SK-N-SH (cell line): ENCODE data around the gene MCUB. TPM values are rescaled to one million over a fixed set of nuclear protein-coding genes. Genes with fewer than 3 reads are reported as not detected.

Experiments used
- CTCF ChIA-PET: fragments of 300-600, 350-600 bp; formaldehyde crosslinking; extraction: SDS; loops from one replicate; lab custom pipeline; 2021; lab: Yijun Ruan, JAX
- POLR2A ChIA-PET: fragments of 350-600 bp; sonication (Branson Sonifier 250); formaldehyde crosslinking; extraction: SDS; loops from one replicate; lab custom pipeline; 2020; ENCODE audit warnings: antibody characterized with exemption, inconsistent platforms; lab: Yijun Ruan, JAX
- DNase-seq: peaks from one replicate; pipeline ENCODE4 v3.0.0; 2012
- H2AFZ ChIP-seq: fragments of 200-600 bp; sonication (generic); 2 replicates; pipeline ENCODE4 v1.8.1; 2016; ENCODE audit warnings: antibody characterized with exemption, mild to moderate bottlenecking, low read depth
- H3F3A ChIP-seq: fragments of 200-600 bp; sonication (generic); replicated peaks from 2 replicates; pipeline ENCODE3; 2016; ENCODE audit warnings: antibody characterized with exemption, mild to moderate bottlenecking; ENCODE audit not compliant: insufficient read depth
- H3K27ac ChIP-seq, 2 experiments: fragments of 200-500 bp in 1 of 2; fragments of 200-600 bp in 1 of 2; sonication (Bioruptor generic) in 1 of 2; sonication (generic), shearing (Covaris generic) in 1 of 2; 2 replicates each; pipeline versions ENCODE4 v1.5.1 to v1.6.1; 2014 to 2016; ENCODE audit warnings: low read depth in 2 of 2, inconsistent platforms in 1 of 2, low read length in 1 of 2, mild to moderate bottlenecking in 1 of 2, mixed read lengths in 1 of 2
- H3K27me3 ChIP-seq: fragments of 200-600 bp; sonication (generic), shearing (Covaris generic); 2 replicates; pipeline ENCODE4 v1.6.1; 2016; ENCODE audit warnings: mixed run types; ENCODE audit not compliant: insufficient read depth
- H3K36me3 ChIP-seq, 2 experiments: fragments of 200-500 bp in 1 of 2; fragments of 200-600 bp in 1 of 2; sonication (Bioruptor generic) in 1 of 2; sonication (generic) in 1 of 2; replicated peaks in 1 of 2; 2 replicates each; pipeline versions ENCODE3 to v1.5.1; 2014 to 2016; ENCODE audit warnings: low read length in 1 of 2, mild to moderate bottlenecking in 1 of 2; ENCODE audit not compliant: insufficient read depth in 2 of 2, control insufficient read depth in 1 of 2
- H3K4me1 ChIP-seq, 2 experiments: fragments of 200-500 bp in 1 of 2; fragments of 200-600 bp in 1 of 2; sonication (Bioruptor generic) in 1 of 2; sonication (generic), shearing (Covaris generic) in 1 of 2; 2 replicates each; pipeline versions ENCODE4 v1.5.1 to v1.6.1; 2014 to 2016; ENCODE audit warnings: low read depth in 1 of 2, low read length in 1 of 2, mixed run types in 1 of 2; ENCODE audit not compliant: insufficient read depth in 2 of 2, control insufficient read depth in 1 of 2
- H3K4me2 ChIP-seq: fragments of 200-600 bp; sonication (generic), shearing (Covaris generic); 2 replicates; pipeline ENCODE4 v1.6.1; 2017; ENCODE audit warnings: mixed run types
- H3K4me3 ChIP-seq, 2 experiments: fragments of 200-500 bp in 1 of 2; fragments of 200-600 bp in 1 of 2; sonication (Bioruptor generic) in 1 of 2; sonication (generic), shearing (Covaris generic) in 1 of 2; 2 replicates each; pipeline versions ENCODE4 v1.5.1 to v1.8.1; 2014 to 2016; ENCODE audit warnings: low read depth in 2 of 2, inconsistent platforms in 1 of 2, low read length in 1 of 2, mild to moderate bottlenecking in 1 of 2, mixed read lengths in 1 of 2, moderate library complexity in 1 of 2
- H3K79me2 ChIP-seq: fragments of 200-600 bp; sonication (generic); 2 replicates; pipeline ENCODE4 v1.8.1; 2017; ENCODE audit warnings: mild to moderate bottlenecking; ENCODE audit not compliant: insufficient read depth
- H3K9ac ChIP-seq: fragments of 200-600 bp; sonication (generic); 2 replicates; pipeline ENCODE4 v1.6.1; 2017; ENCODE audit warnings: mixed run types
- H3K9me2 ChIP-seq: fragments of 200-600 bp; sonication (generic); 2 replicates; pipeline ENCODE4 v1.6.1; 2017; ENCODE audit warnings: mixed run types
- H3K9me3 ChIP-seq: fragments of 200-600 bp; sonication (generic); 2 replicates; pipeline ENCODE4 v1.6.1; 2017; ENCODE audit warnings: mixed run types, mild to moderate bottlenecking, moderate library complexity
- H4K20me1 ChIP-seq: fragments of 200-600 bp; sonication (generic); 2 replicates; pipeline ENCODE4 v1.6.1; 2017; ENCODE audit warnings: mild to moderate bottlenecking, mixed run types; ENCODE audit not compliant: insufficient read depth
- CHD2 ChIP-seq: fragments of 150-350 bp; IDR thresholded peaks from 2 replicates; pipeline ENCODE4 v1.6.1; 2018; ENCODE audit warnings: low read length; ENCODE audit not compliant: partially characterized antibody
- ELF1 ChIP-seq: IDR thresholded peaks from 2 replicates; pipeline ENCODE4 v1.4.0; 2012
- EZH2phosphoT487 ChIP-seq: fragments of 200-600 bp; sonication (generic); IDR thresholded peaks from 2 replicates; pipeline ENCODE4 v1.6.1; 2017; ENCODE audit warnings: low read depth, mixed run types, mild to moderate bottlenecking, antibody characterized with exemption, moderate library complexity, borderline replicate concordance
- FOXJ3 ChIP-seq: sonication (generic); formaldehyde crosslinking; IDR thresholded peaks from 2 replicates; pipeline ENCODE4 v1.5.1; 2020; ENCODE audit warnings: mild to moderate bottlenecking, missing genetic modification reagents
- FOXM1 ChIP-seq: IDR thresholded peaks from 2 replicates; pipeline ENCODE4 v1.4.0; 2012; ENCODE audit warnings: low read depth, mild to moderate bottlenecking
- GABPA ChIP-seq: IDR thresholded peaks from 2 replicates; pipeline ENCODE4 v1.4.0; 2012; ENCODE audit warnings: low read depth, mild to moderate bottlenecking
- JUND ChIP-seq: IDR thresholded peaks from 2 replicates; pipeline ENCODE4 v1.4.0; 2012
- MEF2A ChIP-seq: IDR thresholded peaks from 2 replicates; pipeline ENCODE4 v1.4.0; 2012; ENCODE audit warnings: low read depth, borderline replicate concordance
- MXI1 ChIP-seq: IDR thresholded peaks from 2 replicates; pipeline ENCODE4 v1.6.1; 2012; ENCODE audit warnings: mild to moderate bottlenecking, low read depth, low read length, improper control_type of control experiment
- NFIC ChIP-seq: IDR thresholded peaks from 2 replicates; pipeline ENCODE4 v1.4.0; 2012; ENCODE audit warnings: borderline replicate concordance
- RCOR1 ChIP-seq: fragments of 150-350 bp; IDR thresholded peaks from 2 replicates; pipeline ENCODE4 v1.6.1; 2017; ENCODE audit warnings: antibody characterized with exemption, low read length
- RFX5 ChIP-seq: IDR thresholded peaks from 2 replicates; pipeline ENCODE4 v1.6.1; 2012; ENCODE audit warnings: mild to moderate bottlenecking, improper control_type of control experiment, low read length
- RXRA ChIP-seq: IDR thresholded peaks from 2 replicates; pipeline ENCODE4 v1.4.0; 2012; ENCODE audit warnings: low read depth, mild to moderate bottlenecking, borderline replicate concordance
- SIN3A ChIP-seq: IDR thresholded peaks from 2 replicates; pipeline ENCODE4 v1.6.1; 2012; ENCODE audit warnings: low read depth, mild to moderate bottlenecking, low read length, moderate library complexity, borderline replicate concordance
- SMC3 ChIP-seq: IDR thresholded peaks from 2 replicates; pipeline ENCODE4 v1.6.1; 2012; ENCODE audit warnings: low read depth, low read length, improper control_type of control experiment
- TCF12 ChIP-seq: IDR thresholded peaks from 2 replicates; pipeline ENCODE4 v1.4.0; 2012
- TEAD4 ChIP-seq: IDR thresholded peaks from 2 replicates; pipeline ENCODE4 v1.4.0; 2012; ENCODE audit warnings: mild to moderate bottlenecking, borderline replicate concordance; ENCODE audit not compliant: insufficient read depth
- USF1 ChIP-seq: IDR thresholded peaks from 2 replicates; pipeline ENCODE4 v1.4.0; 2012; ENCODE audit warnings: low read depth, borderline replicate concordance
- YY1 ChIP-seq: IDR thresholded peaks from 2 replicates; pipeline ENCODE4 v1.4.0; 2012; ENCODE audit warnings: low read depth, mild to moderate bottlenecking
- WGBS: methylation state at CpG from one replicate; pipeline ENCODE4 v1.1.6; 2017; ENCODE audit warnings: low lambda C conversion rate; 5-methylcytosine and 5-hydroxymethylcytosine counted together
- polyA plus RNA-seq, 3 experiments: library from polyadenylated mRNA; depleted of rRNA; stranded (reverse); fragments of >200 nt; gene quantifications; 2 replicates each; pipeline ENCODE4 v1.2.3, GENCODE V29; 2012
- TF ChIP-seq, protein P1 (sequence below): fragments of 150-350 bp; IDR thresholded peaks from 2 replicates; pipeline ENCODE4 v1.6.1; 2017; ENCODE audit warnings: antibody characterized with exemption, low read length, low read depth, borderline replicate concordance
- TF ChIP-seq, protein P2 (sequence below): IDR thresholded peaks from 2 replicates; pipeline ENCODE4 v1.4.0; 2012; ENCODE audit warnings: low read depth, borderline replicate concordance
- TF ChIP-seq, protein P3 (sequence below): IDR thresholded peaks from 2 replicates; pipeline ENCODE4 v1.6.1; 2012; ENCODE audit warnings: mild to moderate bottlenecking, low read depth, low read length, moderate library complexity

The MCUB gene
- polyA plus RNA-seq, 1 of the 3 experiments (the other 2 are of a cell fraction) = 39.3 TPM

DNA sequence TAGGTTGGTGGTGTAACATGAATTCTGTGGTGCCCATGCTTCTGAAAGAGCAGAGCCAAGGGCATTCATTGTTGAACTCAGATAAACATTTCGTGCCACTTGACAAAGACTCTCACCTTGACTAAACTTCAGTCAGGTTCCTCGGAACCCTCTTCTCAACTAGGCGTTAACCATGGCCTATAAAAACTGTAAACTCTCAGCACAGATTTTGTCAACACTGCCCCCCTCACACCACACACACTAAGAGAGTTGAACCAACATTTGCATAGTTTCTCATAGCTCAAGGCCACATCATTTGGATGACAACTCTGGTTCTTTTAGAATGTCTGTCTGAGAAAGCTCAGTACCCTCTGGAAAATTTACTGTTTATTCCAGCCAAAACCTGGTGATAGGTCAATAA is 115.1 kb downstream of the MCUB start:
- WGBS = 89% methylated on average over 3 of the region's 3 CpGs
- DNase-seq = no peak
- no peaks in the 10 kb centered on the region for H3K9me2 ChIP-seq
- ChIA-PET POLR2A (no interaction called here), CTCF (no interaction called here)
- no peak overlapping the region for H3K4me3 ChIP-seq
- H3F3A ChIP-seq = no peaks in the 10 kb centered on the region
- no peaks in the 10 kb centered on the region for H4K20me1 ChIP-seq
- no peaks in the 10 kb centered on the region for H3K27me3 ChIP-seq
- H2AFZ ChIP-seq = no peak overlapping the region
- no peak overlapping the region for H3K4me2 ChIP-seq
- no peaks in the 10 kb centered on the region for H3K36me3 ChIP-seq
- H3K9me3 ChIP-seq = no peaks in the 10 kb centered on the region
- H3K4me1 ChIP-seq = no peaks in the 10 kb centered on the region
- H3K9ac ChIP-seq = no peak overlapping the region
- no peaks in the 10 kb centered on the region for H3K79me2 ChIP-seq
- TF ChIP-seq, protein P1, sequence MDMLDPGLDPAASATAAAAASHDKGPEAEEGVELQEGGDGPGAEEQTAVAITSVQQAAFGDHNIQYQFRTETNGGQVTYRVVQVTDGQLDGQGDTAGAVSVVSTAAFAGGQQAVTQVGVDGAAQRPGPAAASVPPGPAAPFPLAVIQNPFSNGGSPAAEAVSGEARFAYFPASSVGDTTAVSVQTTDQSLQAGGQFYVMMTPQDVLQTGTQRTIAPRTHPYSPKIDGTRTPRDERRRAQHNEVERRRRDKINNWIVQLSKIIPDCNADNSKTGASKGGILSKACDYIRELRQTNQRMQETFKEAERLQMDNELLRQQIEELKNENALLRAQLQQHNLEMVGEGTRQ = no peak
- TF ChIP-seq YY1 = no peak
- no peak for TF ChIP-seq EZH2phosphoT487
- no peak for TF ChIP-seq FOXM1
- no peak for TF ChIP-seq GABPA
- no peak for TF ChIP-seq RXRA
- TF ChIP-seq TEAD4 = no peak
- no peak for TF ChIP-seq TCF12
- TF ChIP-seq RFX5 = no peak
- TF ChIP-seq MEF2A = no peak
- TF ChIP-seq NFIC = no peak
- TF ChIP-seq JUND = no peak
- no peak for TF ChIP-seq ELF1
- TF ChIP-seq, protein P2, sequence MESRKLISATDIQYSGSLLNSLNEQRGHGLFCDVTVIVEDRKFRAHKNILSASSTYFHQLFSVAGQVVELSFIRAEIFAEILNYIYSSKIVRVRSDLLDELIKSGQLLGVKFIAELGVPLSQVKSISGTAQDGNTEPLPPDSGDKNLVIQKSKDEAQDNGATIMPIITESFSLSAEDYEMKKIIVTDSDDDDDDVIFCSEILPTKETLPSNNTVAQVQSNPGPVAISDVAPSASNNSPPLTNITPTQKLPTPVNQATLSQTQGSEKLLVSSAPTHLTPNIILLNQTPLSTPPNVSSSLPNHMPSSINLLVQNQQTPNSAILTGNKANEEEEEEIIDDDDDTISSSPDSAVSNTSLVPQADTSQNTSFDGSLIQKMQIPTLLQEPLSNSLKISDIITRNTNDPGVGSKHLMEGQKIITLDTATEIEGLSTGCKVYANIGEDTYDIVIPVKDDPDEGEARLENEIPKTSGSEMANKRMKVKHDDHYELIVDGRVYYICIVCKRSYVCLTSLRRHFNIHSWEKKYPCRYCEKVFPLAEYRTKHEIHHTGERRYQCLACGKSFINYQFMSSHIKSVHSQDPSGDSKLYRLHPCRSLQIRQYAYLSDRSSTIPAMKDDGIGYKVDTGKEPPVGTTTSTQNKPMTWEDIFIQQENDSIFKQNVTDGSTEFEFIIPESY = no peak
- no peak for TF ChIP-seq RCOR1
- no peak overlapping the region for H3K27ac ChIP-seq

GRCh38 chr4:109675843-109676242 is 115.8 kb downstream of the MCUB start:
- no peaks in the 10 kb centered on the region for H4K20me1 ChIP-seq
- no peaks in the 10 kb centered on the region for H3K36me3 ChIP-seq
- no peak overlapping the region for H2AFZ ChIP-seq
- H3K27me3 ChIP-seq = no peaks in the 10 kb centered on the region
- whole genome bisulfite sequencing = 90% methylated on average over 1 of the region's 1 CpG
- H3F3A ChIP-seq = no peaks in the 10 kb centered on the region
- H3K9me2 ChIP-seq = no peaks in the 10 kb centered on the region
- H3K79me2 ChIP-seq = no peaks in the 10 kb centered on the region
- H3K4me3 ChIP-seq = no peak overlapping the region
- DNase-seq = no peak
- ChIA-PET POLR2A (no interaction called here), CTCF (no interaction called here)
- H3K9ac ChIP-seq = no peak overlapping the region
- no peaks in the 10 kb centered on the region for H3K9me3 ChIP-seq
- H3K4me1 ChIP-seq = no peaks in the 10 kb centered on the region
- H3K27ac ChIP-seq = no peak overlapping the region
- H3K4me2 ChIP-seq = no peak overlapping the region
- no peak for TF ChIP-seq RXRA
- TF ChIP-seq YY1 = no peak
- no peak for TF ChIP-seq USF1
- no peak for TF ChIP-seq CHD2
- no peak for TF ChIP-seq EZH2phosphoT487
- TF ChIP-seq, protein P3, sequence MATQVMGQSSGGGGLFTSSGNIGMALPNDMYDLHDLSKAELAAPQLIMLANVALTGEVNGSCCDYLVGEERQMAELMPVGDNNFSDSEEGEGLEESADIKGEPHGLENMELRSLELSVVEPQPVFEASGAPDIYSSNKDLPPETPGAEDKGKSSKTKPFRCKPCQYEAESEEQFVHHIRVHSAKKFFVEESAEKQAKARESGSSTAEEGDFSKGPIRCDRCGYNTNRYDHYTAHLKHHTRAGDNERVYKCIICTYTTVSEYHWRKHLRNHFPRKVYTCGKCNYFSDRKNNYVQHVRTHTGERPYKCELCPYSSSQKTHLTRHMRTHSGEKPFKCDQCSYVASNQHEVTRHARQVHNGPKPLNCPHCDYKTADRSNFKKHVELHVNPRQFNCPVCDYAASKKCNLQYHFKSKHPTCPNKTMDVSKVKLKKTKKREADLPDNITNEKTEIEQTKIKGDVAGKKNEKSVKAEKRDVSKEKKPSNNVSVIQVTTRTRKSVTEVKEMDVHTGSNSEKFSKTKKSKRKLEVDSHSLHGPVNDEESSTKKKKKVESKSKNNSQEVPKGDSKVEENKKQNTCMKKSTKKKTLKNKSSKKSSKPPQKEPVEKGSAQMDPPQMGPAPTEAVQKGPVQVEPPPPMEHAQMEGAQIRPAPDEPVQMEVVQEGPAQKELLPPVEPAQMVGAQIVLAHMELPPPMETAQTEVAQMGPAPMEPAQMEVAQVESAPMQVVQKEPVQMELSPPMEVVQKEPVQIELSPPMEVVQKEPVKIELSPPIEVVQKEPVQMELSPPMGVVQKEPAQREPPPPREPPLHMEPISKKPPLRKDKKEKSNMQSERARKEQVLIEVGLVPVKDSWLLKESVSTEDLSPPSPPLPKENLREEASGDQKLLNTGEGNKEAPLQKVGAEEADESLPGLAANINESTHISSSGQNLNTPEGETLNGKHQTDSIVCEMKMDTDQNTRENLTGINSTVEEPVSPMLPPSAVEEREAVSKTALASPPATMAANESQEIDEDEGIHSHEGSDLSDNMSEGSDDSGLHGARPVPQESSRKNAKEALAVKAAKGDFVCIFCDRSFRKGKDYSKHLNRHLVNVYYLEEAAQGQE = no peak
- no peak for TF ChIP-seq RFX5
- TF ChIP-seq SIN3A = no peak
- TF ChIP-seq GABPA = no peak
- TF ChIP-seq TCF12 = no peak
- TF ChIP-seq FOXM1 = no peak
- no peak for TF ChIP-seq FOXJ3
- no peak for TF ChIP-seq MXI1
- no peak for TF ChIP-seq SMC3
